NCI-H146 treated with DMSO at 0.1 percent for 48 hours (cell line): ENCODE results near the gene MACC1.

ENCODE experiments used
- DNase-seq: peaks from one replicate; lab custom pipeline; 2025; ENCODE audit not compliant: unreplicated experiment; lab: John Stamatoyannopoulos, UW

Gene MACC1

DNA sequence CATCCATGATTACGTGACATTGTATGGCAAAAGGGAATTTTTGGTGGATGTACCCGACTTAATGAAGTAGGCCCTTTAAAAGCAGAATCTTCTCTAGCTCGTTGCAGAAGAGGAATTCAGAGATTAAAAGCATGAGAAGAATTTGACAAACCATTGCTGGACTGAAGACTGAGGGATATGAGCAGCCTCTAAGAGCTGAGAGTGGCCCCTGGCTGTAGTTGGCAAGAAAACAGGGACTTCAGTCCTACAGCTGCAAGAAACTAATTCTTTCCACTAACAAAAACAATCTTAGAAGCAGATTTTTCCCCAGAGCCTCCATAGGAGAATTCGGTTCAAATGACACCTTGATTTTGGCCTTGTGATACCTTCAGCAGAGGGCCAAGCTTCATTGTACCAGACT is 34.1 kb downstream of the MACC1 start:
- no peak for DNase-seq

DNA sequence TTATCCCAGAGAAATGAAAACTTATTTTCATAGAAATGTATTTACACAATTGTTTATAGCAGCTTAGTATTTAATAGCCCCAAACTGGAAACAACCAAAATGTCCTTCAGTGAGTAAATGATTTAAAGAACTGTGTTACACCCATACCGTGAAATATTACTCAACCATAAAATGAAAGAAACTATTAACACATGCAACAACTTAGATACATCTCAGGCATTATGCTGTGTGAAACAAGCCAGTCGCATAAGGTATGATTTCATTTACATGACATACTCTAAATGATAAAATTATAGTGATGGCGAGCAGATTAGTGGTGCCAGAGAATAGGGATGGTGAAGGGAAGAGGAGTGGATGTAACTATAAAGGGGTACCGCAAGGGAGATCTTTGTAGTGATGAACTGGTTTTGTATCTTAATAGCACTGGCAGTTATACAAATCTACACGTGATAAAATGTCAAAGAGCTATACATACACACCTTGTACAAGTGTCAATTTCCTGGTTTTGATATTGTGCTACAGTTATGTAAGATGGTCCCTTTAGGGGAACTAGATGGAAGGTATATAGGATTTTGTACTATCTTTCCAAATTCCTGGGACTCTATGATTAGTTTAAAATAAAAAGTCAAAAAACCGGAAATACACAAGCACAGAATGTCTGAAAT is 40.5 kb downstream of the MACC1 start:
- DNase-seq: no peak

DNA sequence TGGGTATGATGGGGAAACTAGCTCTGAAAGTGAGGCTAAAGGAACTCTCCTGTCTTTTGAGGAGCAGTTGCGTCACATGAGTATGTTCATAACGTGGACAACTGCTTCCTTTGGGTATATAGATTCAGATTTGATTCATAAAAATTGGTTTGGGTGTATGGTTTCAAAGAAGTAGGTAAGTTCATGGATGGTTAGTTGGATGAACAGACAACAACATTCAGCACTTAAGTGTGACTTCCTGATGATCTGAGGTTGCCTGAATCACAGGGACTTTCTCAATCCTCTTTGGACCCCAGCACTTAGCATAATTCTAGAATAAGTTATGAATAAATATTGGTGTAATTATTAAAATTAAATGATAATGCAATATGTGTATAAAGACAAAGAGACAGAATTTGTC is 43.4 kb downstream of the MACC1 start:
- DNase-seq: no peak

DNA sequence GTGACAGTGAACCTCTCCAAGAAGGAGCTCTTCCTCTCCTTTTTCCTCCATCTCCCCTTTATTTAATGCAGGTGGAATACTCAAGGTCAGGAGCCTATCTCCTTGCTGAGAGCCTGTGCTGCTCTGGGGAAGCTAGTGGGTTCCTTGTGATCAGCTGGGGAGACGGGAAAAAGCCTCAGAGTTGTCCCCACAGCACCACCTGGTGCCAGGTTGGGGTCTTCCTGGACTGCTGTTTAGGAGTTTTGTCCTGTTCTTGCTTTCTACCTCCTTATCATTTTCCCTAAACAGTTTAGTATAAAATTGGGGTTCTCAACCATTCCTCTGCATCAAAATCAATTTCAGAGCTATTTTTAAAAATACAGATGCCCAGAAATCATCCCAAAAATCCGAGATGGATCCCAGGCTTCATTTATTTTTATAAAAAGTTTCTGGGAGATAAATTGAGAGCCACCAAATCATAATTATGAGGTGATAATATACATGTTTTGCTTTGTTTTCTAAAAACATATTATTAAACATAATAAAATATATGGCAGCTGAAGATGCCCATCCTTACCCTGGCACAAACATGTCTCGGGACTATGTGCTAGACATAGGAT is 44.3 kb downstream of the MACC1 start:
- peak; percentile 59 for DNase-seq

DNA sequence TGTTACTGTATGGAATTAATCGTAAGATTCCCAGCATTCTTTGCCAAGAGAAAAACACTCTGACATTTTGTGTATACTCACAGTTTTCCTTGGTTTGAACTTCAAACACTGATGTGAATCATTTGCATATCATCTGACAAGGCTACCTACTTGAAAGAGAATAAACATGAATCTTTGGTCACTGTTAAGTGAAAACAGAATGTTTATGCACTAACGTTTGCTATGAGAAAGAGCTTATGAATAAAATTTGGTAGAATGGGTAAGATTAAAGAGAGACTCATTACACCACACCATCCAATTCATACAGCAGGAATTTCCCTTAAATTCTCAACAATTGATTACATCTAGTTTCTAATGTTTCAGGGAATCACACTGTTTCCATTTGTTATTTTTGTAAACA is 46.6 kb downstream of the MACC1 start:
- no peak for DNase-seq

DNA sequence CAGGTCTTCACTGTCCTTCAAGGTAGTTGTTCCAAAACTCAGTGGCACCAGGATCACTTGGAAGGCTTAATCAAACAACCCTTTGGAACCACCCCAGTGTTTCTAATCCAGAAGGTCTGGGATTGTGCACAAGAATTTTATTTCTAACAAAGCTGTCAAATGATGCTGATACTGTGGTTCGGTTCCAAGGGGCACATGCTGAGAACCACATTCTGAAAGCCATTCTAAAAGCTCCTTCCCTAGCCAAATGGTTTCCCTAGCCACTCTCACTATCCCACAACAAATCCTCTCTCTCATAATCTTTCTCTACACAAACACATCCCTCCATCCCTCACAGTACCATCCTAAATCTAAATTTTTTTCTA is 52.1 kb downstream of the MACC1 start:
- DNase-seq: no peak

DNA sequence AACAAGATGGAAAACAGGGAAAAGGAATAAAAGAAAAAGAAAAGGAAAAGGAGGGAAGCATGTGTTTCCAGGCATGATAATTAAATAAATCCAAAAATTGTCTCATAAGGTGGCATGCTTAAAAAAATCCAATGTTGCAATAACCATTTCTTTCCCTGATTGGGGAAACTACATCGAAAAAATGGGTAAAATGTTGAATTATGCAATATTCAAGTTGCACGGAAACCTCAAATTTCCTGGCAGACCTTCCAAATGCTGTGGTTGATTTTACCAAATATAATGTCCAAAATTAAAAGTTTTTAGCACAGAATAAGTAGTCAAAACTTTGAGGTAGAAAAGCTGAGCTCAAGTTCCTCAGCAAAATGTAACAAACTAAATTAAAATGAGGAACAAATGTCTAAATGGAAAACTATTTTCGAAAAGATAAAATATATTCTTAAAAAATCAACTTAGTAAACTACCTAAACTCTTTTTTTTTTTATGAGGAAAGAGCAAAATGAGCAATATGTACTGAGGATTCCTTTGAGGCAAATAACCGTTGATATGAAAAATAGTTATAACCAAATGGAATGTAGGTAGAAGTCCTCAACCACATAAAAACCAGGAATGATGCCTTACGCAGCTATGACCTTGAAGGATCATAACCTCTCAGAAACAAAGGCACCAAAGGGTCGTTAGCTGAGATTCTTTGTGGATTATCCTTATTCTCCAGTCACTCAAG is 52.6 kb downstream of the MACC1 start:
- DNase-seq: no peak

DNA sequence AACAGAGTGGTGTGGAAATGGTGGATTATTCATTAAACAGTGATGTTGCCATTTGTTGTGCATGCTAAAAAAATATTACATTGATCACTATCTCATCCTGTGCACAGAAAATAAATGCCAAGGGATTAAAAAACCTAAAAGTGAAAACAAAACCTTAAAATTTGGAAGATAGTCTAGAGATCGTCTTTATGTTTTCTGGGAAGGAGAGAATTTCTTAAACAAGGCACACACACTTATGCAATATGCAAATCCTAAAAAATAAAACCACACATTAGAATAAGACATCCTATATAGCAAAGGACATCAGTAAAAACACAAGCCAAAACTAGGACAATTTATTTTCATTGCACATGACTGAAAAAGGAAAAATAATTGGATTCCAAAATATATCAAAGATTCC is 54.5 kb downstream of the MACC1 start:
- DNase-seq: no peak

DNA sequence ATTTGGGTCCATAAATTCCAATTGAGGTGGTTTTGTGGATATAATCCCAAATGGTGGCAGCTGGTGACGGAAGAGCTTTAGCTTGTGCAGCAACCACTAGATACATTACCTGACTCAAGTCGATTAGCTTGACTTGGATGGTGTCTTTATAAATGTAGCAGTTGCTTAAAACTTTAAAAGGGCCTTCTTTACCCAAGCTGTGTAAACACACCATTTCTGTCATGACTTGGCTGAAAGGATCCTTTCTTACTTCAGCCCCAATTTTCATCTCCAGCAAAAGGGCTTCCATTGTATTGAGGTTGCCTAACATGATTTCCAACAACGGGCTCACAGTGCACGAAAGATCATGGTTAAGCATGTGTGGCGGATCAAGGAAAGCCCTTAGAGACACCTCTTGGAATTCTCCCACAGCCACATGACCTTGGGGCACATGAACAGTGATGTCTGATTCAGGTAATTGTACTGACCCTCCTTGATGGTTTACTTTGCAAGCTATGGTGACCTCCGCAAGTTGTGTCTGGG is 57.9 kb downstream of the MACC1 start:
- DNase-seq: no peak

DNA sequence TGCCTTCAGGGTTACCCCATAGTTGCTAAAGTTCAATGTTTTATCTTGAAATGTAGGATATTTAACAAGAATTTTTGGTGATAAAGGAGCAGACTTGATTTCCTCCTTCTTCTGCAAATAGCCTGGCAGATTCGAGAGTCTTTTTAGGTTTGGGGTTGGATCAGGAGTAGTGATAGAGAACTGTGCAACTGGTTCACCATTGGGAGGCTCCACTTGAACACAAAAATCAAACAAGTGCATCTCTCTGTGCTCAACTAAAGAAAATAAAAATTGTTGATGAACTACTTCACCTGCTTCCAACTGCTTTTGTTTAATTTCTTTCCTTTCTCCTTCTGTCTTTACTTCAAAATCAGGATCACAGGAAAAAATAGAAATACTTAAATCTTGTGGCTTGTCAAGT is 58.5 kb downstream of the MACC1 start:
- DNase-seq: no peak

DNA sequence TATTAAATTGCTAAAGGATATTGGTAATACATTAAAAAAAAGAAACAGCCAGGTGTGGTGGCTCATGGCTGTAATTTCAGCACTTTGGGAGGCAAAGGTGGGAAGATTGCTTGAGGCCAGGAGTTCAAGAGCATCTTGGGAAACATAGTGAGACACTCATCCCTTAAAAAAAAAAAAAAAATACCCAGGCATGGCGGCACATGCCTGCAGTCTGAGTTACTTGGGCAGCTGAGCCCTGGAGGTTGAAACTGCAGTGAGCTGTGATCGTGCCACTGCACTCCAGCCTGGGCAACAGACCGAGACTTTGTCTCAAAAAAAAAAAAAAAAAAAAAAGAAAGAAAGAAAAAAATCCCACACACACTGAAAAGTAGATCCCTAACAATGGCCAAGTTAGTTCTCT is 59.7 kb downstream of the MACC1 start:
- no peak for DNase-seq

DNA sequence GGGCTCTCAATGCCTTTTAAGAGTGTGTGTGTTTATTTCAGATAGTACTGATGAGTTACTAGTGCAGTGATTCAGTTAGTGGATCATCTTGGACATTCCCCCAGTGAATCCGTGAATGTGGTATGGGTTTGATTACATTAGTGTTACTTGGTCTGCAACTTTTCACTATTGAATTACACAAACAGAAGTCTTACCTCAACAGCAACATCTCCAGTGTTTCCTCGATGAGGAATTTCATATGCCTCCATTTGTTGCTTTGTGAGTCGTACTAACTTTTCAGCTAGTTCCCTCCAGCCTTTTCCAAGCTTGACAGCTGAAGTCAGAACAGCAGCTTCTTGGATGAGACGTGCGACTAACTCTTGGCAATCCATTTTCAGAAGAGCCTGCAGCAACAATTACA is 63.2 kb downstream of the MACC1 start:
- DNase-seq: no peak

DNA sequence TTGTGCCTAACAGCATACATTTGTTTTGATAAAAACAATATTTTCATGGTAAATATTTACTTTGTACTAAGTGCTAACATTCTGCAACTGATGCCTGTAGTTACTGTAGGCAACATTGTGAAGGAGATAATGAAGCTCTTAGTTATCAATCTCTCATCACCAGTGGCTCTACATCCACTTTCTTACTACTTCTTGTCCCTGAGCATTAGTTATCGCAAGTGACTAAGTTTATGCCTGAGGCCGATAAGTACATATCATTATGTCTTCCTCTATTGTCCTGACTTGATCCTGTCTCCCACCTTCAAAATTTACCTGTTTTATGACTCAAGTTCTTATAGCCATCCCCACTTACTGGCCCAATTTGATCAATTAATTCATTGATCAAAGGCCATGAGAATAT is 63.6 kb downstream of the MACC1 start:
- no peak for DNase-seq

DNA sequence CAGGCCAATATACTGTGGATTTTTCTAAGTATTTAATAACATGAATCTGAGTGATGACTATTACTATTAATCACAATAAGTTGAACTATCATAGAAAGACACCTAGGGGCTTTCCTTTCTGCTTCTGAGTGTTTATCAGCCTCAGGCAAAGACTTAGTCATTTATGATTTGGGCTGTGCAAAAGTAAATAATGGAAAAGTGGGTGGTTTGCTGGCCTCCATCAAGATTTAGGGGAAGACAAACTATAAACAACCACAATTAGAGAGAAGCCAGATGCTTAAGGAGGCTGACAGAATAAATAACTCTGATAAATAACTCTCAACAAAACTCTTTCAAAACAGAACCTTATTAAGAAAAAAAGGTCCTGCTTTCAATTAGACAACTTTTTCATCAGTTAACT is 64.7 kb downstream of the MACC1 start:
- DNase-seq: no peak

DNA sequence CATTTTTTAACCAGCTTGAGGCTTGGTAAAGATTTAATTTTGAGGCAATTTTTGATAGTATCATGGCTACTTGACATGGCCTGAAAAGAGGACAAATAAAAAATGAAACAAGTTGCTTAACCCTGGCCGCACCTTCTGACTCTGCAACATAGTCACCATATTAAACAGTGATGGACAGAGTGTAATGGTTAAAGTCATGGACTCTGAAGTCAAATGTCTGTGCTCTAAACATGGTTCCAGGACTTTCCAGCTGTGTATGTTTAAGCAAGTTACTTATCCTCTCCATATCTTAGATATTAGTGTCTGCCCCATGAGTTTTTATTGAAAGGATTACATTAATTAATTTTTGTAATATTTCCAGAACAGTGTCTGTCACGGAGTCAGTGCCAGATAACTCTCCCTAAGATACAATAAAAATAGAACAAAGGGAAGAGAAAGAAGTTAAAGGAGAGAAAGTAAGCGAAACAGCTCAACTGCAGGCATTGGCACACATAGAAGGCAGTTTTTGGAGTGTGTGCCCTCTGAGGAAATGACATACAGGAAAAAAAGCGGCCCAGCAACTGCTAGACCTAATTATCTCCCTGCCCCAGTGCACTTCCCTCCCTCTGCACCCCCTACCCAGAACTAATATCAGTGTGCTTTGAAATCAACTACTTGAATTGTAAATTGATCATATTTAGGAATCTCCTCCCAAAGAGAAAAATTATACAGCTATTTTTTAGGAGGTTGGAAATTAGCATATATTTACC is 65.3 kb downstream of the MACC1 start:
- no peak for DNase-seq

DNA sequence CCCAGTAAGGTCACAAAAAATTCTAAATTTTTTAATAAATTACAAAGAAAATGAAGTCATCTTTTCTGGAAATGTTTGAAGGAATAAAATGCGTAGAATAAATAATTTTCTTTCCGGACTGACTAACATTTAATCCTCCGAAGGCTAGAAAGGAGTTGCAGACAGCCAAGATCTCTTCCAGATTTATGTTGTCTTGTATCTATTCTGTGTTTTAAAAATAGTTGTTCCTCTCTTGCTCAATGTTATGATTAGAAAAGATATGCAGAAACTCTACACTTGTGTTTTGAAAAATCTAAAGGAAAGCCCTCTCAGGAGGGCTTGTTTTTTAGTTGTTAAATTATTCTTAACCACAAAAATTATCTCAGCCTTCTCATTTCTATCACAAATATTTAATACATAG is 70.7 kb downstream of the MACC1 start:
- no peak for DNase-seq

DNA sequence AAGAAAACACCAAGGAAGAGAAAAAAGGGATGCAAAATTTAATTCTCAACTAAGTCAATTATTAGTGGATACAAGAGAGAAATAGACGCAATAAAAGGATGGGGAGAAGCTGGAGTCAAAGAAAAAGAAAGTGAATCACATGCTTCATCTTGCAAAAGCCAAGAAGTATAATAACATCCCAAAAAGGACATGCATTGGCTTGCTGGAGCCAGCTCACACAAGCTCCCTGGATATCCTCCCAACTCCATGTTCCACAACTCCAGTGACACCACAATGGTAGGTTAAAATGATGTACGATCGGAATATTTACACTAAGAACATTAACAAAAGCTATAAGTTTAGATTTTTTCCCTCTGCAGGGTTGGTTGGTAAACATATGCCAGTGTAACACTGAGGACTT is 72.4 kb downstream of the MACC1 start:
- DNase-seq: no peak

DNA sequence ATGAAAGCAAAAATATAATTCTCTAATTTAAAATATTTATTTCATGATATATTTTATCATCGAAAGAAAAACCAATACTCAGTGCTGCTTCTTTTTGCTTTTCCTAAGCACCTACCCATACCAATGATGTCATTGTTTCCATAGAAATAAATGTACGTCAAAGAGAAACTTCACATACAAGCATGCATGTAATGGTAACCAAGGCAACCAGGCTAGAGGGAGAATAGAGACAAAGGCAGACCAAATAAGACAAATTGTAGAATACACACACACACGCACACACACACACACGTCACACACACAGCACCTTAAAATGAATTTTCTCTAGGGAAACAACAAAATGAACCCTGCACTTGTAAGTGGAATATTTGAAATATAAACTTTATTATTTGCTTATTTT is 75.5 kb downstream of the MACC1 start:
- peak; percentile 96 for DNase-seq

DNA sequence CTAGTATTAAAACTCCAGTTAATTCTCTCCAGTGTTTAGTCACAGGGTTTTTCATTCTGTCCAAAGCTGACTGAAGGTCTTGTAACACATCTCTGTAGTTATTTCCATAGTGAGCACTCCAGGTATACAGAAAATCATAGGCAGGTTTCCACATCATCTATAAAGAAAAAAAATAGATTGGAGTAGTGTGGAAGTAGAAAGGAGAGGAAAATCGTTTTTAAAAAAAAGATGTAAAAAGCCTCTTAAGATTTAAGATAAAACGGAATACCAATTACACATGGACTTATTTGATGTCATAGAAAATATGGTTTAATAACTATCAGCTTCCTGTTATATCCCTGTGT is 76.2 kb downstream of the MACC1 start:
- DNase-seq: no peak

DNA sequence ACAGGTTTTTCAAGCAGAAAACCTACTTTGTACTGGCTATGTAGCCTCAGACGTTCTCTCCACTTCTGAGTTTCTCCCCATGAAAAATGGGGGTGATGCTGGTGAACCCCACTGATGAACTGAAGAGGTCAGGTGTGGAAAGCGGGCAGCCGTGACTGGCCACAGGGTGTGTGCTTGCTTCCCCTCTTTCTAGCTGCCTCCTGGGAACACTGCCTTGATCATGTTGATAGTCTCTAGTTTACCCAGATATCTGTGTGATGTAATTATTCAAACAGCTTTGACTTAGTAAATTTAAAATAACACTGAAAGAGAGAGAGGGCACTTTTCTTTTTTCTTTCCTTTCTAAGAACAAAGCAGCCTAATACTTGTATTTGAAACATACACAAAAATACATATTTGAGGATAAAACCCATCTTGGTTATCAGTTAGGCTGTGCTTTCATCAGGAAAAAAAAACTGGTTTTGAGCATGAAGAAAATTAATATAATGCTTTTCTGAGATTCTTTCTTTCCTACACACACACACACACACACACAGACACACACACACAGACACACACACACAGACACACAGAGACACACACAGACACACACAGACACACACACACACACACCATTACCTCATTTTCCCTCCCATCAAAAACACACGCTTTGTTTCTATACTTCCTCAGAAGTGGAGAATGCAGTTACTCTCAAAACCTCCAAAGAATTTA is 76.7 kb downstream of the MACC1 start:
- DNase-seq: no peak

DNA sequence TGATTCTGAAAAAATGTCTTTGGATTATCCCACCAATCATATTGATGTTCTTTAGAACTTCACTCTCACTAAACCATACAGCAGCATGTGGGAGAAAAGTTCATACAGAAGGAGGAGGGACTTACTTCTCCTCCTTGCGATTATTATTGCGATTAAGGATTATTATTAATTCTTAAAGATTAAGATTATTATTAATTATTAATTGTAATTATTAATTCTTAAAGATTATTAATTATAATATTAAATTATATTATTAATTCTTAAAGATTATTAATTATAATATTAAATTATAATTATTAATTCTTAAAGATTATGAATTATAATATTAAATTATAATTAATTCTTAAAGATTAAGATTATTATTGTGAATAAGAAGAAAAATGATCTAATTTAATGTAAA is 80.5 kb downstream of the MACC1 start:
- DNase-seq: no peak
